ENCODE results near the gene MARK2.

GRCh38 chr11:63804259-63804658, 34.7 kb upstream of the MARK2 start:
- TF ChIP-seq, protein P1, sequence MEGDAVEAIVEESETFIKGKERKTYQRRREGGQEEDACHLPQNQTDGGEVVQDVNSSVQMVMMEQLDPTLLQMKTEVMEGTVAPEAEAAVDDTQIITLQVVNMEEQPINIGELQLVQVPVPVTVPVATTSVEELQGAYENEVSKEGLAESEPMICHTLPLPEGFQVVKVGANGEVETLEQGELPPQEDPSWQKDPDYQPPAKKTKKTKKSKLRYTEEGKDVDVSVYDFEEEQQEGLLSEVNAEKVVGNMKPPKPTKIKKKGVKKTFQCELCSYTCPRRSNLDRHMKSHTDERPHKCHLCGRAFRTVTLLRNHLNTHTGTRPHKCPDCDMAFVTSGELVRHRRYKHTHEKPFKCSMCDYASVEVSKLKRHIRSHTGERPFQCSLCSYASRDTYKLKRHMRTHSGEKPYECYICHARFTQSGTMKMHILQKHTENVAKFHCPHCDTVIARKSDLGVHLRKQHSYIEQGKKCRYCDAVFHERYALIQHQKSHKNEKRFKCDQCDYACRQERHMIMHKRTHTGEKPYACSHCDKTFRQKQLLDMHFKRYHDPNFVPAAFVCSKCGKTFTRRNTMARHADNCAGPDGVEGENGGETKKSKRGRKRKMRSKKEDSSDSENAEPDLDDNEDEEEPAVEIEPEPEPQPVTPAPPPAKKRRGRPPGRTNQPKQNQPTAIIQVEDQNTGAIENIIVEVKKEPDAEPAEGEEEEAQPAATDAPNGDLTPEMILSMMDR (conservative IDR thresholded peaks at IDR 0.05 in 1 of 2, IDR thresholded peaks at IDR 0.05 in 1 of 2; ENCODE audit: low read depth in 1 of 2, low read length in 2 of 2): no peak
- no peak for TF ChIP-seq EZH2 (IDR thresholded peaks at IDR 0.05; ENCODE audit: low read length, missing control alignments)
